GM11168 (cell line): ENCODE results near the gene STT3B.

ENCODE experiments used
- in situ Hi-C: fragments of 300-500 bp; cut with MboI; formaldehyde crosslinking; loops from one replicate; pipeline ENCODE4 v1.12.0; 2022; ENCODE audit warnings: low sequenced_read_pairs; ENCODE audit not compliant: unreplicated experiment

The STT3B gene

DNA sequence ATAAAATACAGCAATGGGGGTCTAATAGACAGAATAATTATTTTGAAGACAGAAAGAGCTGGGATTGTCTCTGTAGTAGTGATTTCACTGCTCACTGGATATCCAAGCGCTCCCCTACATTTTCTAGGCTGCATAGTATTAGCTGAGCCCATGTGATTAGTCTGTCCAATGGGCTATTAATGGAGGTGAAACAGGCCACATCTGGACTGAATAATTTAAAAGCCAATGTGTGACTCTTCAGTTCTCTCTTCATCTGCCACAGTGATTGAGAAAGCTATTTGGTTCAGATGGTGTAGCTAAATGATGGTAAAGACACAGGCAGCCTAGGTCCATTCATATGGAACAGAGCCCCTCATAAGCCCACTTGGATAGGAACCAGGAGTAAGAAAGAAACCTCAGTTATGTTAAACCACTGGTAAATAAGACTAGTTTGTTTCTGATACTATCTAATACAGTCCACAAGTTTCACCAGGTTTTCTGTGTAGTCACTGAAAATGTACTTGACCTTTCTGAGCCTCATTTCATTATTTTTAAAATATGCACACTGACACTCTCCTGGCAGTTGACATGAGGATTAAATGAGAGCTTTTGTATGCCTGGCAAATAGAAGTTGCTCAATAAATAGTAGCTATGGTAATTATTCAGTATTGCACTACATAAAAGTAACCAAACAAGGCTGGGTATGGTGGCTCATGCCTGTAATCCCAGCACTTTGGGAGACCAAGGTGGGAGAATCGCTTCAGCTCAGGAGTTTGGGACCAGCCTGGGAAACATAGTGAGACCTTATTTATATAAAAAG lies 17.0 kb upstream of the STT3B start:
- in situ Hi-C loops, result no loop called here

DNA sequence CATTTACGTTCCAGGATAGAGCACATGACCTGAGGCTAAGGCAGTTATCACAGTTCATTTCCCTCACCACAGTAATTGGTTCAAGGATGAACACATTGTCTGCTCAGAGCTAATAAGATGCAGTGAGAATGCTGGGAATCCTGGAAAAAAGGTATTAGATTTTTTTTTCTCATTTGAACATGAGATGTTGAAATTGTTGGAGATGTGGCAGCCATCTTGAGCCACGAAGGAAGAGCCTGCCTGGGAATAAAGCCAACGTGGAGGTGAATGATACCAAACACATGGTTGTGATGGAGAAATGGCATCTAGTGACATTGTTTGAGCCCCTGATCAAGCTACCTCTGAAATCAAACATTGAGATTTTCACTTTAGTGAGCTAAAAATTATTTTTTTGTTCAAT lies 16.0 kb upstream of the STT3B start:
- in situ Hi-C loops, result no loop called here

DNA sequence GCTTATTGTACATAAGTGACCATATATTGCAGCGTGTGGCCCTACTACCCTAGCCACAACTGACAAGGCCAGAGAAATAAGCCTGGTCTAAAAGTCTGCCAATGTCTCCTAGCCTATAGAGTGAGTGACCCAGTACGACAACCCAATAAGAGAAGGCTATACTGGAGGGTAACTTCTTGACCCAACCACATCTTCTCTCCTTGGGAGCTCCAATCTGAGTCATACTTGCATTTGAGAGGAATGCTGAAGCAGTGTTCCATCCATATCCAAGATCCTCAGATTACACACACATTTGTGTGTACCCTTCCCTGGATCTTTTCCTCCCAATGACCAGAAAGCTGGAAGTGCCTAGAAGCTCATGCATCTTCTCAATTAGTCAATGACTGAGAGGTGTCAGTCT lies 11.3 kb upstream of the STT3B start:
- in situ Hi-C loops, result no loop called here

DNA sequence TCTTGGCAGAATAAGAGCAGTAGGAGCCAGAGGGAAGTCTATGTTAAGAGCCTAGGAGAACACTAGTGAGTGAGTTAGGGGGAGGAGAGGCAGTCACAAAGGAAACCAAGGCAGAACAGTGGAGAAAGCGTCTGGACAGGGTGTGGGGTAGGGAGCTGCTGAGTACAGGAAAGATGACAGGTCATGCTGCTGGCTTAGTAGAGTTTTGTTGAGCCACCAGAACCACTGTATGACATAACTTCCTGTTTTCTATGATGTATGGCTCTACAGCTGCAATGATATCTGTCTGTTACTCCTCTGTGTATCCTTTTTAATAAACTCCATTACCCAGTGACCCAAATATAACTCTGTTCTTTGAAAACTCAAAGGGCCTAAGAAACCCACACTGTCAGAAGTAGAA lies 10.6 kb upstream of the STT3B start:
- in situ Hi-C loops, result no loop called here

DNA sequence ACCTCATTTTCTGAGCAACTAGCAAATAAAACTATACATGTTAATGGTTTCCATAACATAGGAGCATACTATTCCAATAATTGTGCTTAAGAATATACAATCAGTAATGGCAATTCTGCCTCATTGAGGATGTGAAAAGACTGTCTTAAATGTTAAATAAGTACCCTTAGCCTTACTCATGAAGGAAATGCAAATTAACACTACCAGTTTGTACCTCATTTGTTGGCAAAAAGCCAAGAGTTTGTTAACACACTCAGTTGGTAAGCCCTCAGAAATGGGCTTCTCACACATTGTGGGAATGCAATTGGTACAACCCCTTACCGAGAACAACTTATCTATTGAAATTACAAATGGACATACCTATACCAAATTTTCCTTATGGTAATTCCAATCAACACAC lies 9.2 kb upstream of the STT3B start:
- in situ Hi-C loops, result no loop called here

DNA sequence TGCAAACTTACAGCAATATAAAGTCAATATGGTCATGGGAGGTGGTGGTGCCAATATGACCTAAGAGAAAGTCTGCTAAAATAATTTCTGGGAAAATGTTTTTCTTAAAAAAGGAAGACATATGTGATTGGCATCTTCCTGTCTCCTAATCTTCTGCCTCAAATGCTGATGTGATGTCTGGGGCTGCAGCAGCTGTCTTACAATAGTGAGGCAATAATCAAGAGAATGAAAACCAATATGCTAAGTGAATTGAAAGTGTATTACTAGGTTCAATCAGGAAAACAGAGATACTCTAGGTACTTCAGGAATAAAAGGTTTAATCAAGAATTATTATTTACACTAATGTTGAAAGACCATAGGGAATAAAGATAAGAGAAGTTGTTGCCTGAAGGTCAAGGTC lies 7.2 kb upstream of the STT3B start:
- in situ Hi-C loops, result no loop called here

DNA sequence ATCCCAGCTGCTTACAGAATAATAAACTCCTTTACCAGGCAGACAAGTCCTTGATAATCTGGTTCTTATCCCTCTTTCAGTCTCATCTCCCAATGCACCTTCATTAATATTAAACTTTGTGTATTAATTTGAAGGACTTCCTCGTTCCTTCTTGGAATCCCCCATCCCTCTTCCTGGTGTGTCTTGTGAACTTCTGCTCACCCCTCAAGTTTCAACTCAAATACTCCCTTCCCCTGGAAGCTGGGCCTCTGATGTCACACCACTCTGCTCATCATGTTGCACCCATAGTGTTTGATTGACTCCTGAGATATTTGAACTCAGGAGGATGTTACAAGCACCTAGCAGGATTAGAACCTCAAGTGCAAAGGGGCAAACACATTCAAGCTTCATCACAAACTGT lies 3.3 kb upstream of the STT3B start:
- in situ Hi-C loops, result no loop called here

DNA sequence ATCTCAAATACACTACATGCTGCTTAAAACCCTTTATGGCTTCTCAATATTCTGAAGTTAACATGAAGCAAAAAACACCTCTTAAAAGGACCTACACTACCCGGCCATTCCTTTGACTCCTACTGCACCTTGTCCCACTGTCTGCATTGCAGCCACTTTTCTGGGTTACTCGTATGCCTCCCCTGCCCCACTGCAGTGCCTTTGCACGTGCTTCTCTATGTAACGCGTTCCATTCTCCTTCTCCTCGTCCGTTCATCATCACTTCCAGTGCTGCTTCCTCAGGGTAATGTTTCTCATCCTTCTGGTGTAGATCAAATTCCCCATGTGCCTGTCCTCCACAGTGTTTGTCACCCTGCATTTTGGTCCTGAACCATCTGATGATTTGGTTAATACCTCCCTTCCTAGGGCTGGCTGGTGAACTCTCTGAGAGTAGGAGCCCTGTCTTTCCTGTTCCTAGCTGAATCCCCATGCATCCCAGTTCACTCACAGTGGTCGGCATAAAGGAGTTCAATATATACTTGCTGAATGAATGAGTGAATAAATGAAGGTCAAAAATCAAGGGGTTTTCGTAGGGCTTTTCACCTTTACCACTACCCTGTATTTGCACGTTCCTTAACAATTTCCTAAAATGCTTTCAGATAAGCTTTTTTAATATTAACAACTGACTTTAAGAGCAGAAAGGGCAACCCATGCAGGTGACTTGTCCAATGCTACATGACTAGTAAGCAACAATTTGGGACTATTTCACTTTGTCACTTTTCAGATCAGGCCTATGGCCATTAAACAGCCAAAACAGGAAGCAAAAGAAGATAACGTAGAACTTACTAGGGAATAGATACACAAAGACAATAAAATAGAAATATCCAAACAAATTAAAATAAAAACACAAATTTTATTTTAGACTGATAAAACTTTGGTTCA lies 2.4 kb upstream of the STT3B start:
- in situ Hi-C loops, result no loop called here

DNA sequence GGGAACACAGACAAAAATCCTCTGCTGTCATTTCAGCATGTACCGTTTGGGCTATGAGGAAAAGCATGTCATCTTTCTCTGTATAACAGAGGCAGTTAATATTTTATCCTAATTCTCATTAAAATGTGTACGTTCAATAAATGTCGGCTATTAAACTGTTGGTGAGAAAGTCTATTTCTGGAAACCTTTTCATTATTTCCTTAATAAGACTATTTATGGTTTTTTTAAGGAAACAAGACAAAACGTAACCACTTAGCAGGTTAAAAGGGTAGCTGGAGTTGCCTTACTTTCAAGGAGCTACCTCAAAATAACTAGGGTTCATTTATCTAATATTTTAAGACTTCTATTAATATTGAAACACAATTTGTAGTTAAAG lies 1.8 kb upstream of the STT3B start:
- in situ Hi-C loops, result no loop called here

DNA sequence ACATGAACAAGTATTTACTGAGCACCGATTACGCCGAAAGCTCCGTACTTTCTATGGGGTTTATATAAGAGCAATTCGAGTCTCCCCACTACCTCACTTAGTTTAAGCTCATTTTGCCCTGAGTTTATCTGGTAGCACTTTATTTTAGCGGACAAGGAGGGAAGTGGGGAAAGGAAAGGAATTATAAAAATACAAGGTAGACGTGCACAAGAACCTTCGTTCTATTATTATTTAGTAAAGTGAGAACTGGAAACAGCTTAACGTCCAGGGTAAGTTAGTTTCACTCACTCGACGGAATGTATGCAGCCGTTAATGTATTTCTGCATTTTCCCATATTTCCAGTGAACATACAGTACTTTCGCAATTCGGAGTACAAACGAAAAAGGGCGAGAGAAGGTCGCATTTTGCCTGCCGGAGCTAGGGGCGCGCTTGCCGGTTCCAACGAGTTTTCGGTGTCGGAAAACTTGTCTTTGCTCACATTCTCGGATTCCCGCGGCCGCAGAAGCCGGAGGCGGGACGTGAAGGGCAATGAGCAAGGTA lies 1.2 kb upstream of the STT3B start:
- in situ Hi-C loops, result no loop called here

DNA sequence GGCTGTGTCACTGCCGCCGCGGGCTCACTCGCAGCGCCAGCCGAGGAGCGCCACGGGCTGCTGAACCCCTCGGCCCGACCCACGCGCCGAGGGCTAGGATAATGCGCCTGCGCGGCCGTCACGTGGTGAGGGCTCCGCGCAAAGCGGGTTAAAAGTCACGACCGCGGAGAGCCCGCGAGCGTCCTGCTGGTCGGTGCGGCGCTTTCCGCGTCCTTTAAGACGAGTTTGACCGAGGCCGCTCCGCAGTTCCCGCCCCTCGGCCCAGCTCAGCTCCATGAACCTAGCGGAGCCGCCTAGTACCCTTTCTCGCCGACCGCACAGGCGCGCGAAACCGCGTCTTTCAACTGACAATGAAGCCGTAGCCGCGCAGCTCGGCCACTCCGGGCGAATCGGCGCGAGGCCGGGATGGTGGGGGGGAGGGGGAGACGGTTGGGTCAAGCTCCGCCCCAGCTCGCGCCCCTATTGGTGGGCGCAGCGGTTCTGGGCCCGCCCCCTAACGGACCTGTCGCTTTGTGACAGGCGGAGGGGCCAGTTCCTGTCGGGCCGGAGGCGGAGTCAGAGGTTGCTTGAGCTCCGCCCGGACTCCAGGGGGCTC lies 636 bp upstream of the STT3B start:
- in situ Hi-C loops, result no loop called here

DNA sequence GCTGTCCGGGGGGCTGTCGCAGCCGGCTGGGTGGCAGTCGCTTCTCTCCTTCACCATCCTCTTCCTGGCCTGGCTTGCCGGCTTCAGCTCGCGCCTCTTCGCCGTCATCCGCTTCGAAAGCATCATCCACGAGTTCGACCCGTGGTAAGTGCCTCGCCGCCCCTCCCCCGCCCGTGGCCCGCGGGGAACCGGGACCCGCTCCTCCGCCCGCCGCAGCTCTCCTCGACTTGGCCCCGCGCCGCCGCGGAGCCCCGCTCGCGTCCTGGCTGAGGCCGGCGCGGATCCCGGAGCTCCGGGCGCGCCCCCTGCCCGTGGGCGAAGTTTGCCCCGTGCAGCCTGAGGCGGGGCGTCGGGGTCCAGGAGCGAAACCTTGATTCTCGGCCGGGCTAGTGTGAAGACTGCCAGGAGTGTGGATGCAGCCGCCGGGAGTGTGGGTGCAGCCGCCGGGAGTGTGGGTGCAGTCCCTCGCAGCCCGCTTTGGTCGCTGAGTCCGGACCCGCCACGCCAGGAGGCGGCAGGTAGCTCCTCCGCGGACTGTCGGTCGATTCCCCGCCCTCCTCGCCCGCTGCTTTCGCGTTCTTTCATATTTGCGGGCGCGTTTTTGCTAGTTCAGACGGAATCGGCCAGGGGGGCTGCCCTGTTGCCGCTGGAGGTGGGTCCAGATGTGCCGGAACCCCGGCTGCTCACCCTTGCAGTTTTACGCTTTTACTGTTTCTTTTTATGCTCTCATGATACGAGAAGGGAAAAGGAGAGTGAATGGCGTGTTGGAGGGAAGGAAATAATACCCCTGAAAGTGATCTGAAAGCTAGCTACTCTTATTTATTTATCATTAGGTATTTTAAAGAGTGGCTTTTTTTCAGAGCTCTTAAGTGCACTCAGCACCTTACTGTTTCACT lies 692 bp downstream of the STT3B start:
- in situ Hi-C loops, result no loop called here

DNA sequence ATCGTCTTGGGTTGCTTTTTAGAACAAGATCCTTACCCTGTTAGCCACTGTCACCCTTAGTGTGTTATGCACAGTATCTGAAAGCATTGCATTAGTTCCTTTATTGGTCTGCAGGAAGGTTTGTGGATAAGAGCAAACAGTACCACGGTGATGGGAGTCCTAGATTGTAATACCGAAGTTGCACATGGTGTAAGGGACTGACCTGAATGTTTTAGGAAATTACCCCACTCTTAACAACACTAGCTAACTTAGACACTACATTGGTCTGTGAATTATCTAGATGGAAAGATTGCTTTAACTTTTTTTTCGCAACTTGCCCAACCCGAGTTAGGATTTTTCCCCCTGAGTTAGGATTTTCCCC lies 1.3 kb downstream of the STT3B start:
- in situ Hi-C loops, result no loop called here

DNA sequence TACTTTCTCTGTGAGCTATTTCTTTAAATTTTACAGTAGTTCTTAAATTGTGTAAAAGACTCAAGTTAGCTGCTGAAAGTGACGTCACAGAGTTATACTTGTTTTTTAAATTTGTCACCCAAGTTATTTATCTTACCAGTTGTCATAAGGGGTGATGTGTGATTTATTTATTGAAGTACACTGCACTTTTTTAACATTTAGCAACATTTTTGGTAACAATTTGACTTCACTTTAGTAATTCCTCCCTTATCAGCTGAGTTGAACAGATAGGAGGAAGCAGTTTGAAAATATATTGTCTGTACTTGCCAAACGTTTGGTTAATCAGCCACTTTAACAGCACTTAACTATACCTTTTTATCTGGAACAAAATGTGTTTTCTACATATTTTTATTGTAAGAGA lies 3.8 kb downstream of the STT3B start:
- in situ Hi-C loops, result no loop called here

DNA sequence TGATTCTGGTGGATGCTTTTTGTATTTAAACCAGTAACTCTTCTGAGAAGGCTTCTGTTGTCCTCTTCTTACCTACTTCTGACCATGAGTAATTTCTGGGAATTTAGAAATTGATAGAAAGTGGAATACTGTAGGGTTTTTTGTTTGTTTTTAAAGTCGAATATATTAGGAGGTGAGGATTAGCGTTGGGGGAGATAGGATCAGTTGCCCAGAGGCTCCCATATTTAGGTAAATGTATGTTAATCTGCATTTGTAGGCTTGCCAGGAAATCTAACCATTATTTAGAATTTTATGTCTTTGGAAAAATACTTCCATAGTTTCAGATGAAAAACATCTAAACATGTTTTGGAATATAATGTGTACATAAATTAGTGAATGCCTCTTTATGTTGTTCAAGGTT lies 6.1 kb downstream of the STT3B start:
- in situ Hi-C loops, result no loop called here

DNA sequence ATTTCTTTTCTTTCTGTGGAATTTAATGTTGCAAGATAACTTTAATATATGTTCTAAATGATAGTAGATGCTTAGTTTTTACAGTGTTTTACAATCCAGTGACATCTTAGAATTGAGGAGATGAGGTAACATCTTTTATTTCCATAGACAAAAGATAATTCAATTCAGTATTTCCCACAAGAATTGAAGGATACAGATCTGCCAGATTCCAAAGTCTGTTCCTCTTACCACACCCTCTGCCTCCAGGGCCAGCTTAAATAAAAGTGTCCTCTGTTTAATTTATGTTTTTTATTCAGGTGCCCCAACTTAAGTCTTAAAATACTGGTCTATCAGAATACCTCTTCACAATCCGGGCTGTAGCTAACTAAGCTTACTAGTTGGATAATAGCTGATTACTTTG lies 6.5 kb downstream of the STT3B start:
- in situ Hi-C loops, result no loop called here

DNA sequence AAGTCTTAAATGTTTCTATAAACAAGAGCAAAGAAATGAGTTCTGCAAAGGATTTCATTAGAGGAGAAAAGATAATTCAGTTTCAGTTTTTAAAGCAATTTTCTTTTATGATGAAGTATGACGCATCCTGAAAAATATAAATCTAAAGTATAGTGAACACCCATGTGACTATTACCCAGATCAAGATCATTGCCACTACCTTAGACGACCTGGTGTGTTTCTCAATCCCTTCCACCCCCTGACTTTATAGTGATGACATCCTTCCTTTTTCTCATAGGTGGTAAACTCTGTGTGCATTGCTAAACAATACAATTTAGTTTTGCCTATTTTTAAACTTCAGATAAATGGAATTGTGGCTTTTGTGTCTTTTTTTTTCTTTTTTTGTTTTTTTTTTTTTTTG lies 8.4 kb downstream of the STT3B start:
- in situ Hi-C loops, result no loop called here

DNA sequence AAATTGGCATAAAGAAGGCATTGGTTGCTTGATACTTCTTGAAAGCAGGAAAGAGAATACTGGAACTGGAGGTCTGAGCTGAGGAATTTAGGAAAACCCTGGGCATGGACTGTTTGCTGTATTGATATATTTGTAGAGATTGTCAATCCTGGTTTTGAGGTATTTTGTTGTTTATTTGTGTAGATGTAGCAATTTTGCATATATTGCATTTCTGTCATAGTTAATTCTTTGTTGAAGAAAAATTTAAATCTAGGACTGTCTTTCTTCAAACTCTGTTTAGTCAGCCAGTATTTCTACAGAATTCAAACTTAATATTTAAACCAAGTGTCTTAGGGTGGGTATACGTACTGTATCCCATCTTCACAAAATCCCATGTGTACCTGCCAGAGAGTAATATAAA lies 9.5 kb downstream of the STT3B start:
- in situ Hi-C loops, result no loop called here

DNA sequence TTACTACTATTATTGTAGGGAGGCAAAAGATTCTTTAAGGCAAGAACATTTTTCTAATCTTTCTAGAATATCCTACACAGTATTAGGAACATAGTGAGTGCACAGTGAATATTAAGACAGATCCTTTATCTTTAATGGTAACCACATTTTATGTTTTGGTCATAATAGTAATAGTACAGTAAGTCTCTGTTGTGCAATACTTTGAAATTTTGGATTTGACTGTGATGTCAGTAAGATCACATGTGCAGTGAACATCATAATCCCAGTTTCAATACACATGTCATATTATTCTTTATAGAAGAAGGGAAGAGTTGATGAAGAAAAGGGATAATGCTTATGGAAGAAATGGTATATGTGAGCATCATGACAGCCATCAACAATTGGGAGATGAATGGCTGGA lies 10.7 kb downstream of the STT3B start:
- in situ Hi-C loops, result no loop called here

DNA sequence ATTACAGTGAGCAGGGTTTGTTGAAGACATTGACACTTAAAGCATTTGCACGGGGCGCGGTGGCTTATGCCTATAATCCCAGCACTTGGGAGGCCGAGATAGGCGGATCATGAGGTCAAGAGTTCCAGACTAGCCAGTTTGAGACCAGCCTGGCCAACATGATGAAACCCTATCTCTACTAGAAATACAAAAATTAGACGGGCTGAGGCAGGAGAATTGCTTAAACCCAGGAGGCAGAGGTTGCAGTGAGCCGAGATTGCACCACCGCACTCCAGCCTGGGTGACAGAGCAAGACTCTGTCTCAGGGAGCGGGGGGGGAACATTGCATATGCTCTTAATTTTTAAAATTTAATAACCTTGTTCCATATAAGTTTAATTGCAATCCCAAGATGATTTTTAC lies 11.9 kb downstream of the STT3B start:
- in situ Hi-C loops, result no loop called here
